Kidney (tissue), 14 donors: Measurements from ENCODE around the gene KIRREL3. TPM values are rescaled to one million over a fixed set of nuclear protein-coding genes. Genes with fewer than 3 reads are reported as not detected.

Experiments used
- DNase-seq, 5 donors: peaks; one replicate each; pipeline ENCODE4 v3.0.0-alpha.2; 2013 to 2020
- FAIRE-seq: peaks from 2 replicates; lab custom pipeline; 2012; peaks lifted over from hg19 to GRCh38; lab: Jason Lieb, UNC
- H3K27ac ChIP-seq, 2 donors: one replicate each; pipeline ENCODE4 v1.7.0; 2013; ENCODE audit warnings: low read depth in 2 of 2, low read length in 2 of 2, inconsistent platforms in 1 of 2
- H3K27me3 ChIP-seq: one replicate; pipeline ENCODE4 v1.7.1; 2013; ENCODE audit warnings: low read length, inconsistent platforms; ENCODE audit not compliant: control insufficient read depth, insufficient read depth
- H3K36me3 ChIP-seq, 3 donors: one replicate each; pipeline versions ENCODE4 v1.7.0 to v1.7.1; 2013; ENCODE audit warnings: low read length in 3 of 3, control low read depth in 1 of 3, inconsistent platforms in 1 of 3; ENCODE audit not compliant: insufficient read depth in 3 of 3, control insufficient read depth in 2 of 3
- H3K4me1 ChIP-seq, 3 donors: one replicate each; pipeline versions ENCODE4 v1.7.0 to v1.7.1; 2013; ENCODE audit warnings: low read length in 3 of 3, inconsistent platforms in 1 of 3, low read depth in 1 of 3; ENCODE audit not compliant: control insufficient read depth in 2 of 3, insufficient read depth in 2 of 3
- H3K4me3 ChIP-seq, 3 donors: one replicate each; pipeline versions ENCODE4 v1.7.0 to v1.8.1; 2013; ENCODE audit warnings: low read length in 3 of 3, control low read depth in 1 of 3, inconsistent platforms in 1 of 3
- H3K9ac ChIP-seq, 3 donors: one replicate each; pipeline versions ENCODE4 v1.7.0 to v1.7.1; 2013; ENCODE audit warnings: low read length in 3 of 3, control low read depth in 1 of 3, inconsistent platforms in 1 of 3
- H3K9me3 ChIP-seq, 3 donors: one replicate each; pipeline versions ENCODE4 v1.7.0 to v1.7.1; 2013; ENCODE audit warnings: low read length in 3 of 3, control low read depth in 1 of 3, inconsistent platforms in 1 of 3; ENCODE audit not compliant: control insufficient read depth in 2 of 3, insufficient read depth in 1 of 3
- intact Hi-C: fragments of 100-400 bp; cut with DNase I; formaldehyde crosslinking; loops from one replicate; pipeline ENCODE4 v1.11.1; 2022
- polyA plus RNA-seq: library from polyadenylated mRNA; stranded (reverse); fragments of 350-450 nt; fragmentation: Illumina TruSeq; extraction: RNeasy Lipid Tissue Mini Kit (QIAGEN cat#74804); gene quantifications from one replicate; pipeline ENCODE4 v1.2.3, GENCODE V29; 2014; ENCODE audit warnings: low read depth, low replicate concordance; ENCODE audit not compliant: insufficient read depth
- total RNA-seq: library from RNA; stranded (reverse); fragmentation: NEBNext Ultra II Directional; extraction: Animal tissue kit (Norgen Biotek cat#: 25700); gene quantifications from one replicate; pipeline ENCODE4 v1.2.1, GENCODE V29; 2021
- TF ChIP-seq, protein P1 (sequence below): IDR thresholded peaks from 3 replicates; pipeline ENCODE4 v1.5.1; 2012; ENCODE audit warnings: mild to moderate bottlenecking, moderate library complexity, borderline replicate concordance; ENCODE audit not compliant: insufficient read depth; ENCODE audit errors: extremely low read depth
- donor health status: control.
- donor health status: control.
- donor health status: control.
- donor health status: control.
- donor health status: control.
- donor health status: DM: yes; HTN: yes; CAD: no.
- donor health status: Normal renal cell carcinoma (clear cell type).

KIRREL3 gene
- total and polyA plus RNA-seq, 2 donors from 2014 or later = 0.19 to 0.22 TPM

DNA sequence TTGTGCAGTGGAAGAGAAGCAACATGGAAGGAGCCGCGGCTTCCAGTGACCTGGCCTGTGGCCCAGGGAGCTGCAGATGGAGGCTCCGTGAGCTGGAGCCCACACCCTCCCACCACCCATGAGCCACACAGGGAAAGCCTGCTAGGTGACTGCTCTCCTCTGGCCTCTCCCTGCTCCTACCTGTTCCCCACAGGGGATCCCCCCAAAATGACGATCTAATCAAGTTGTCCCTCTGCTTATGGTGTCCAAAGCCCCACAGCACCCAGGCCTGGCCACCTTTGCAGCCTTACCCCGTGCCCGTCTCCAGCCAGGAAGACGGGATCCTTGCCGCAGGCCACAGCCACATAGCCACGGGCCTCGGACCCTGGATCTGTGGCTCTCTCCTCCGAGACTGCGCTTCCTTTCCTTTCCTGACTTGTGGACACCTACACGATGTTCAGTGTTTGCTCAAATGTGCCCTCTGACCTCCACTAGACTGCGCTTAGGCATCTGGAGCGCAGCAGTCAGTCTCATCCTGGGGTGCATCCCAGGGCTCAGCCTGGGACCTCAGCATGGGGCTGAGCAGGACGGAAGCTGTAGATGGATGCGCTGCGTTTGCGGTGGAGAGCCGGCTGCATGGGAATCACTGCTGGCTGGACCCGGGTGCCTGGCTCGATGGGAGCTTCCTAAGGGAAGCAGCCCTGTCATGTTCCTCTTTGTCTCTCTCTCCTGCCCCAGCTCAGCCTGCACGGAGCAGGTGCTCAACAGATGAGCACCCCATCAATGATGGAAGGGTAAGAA lies 511.8 kb downstream of the KIRREL3 start:
- H3K27ac ChIP-seq = no peak overlapping the region
- no peak overlapping the region for H3K4me3 ChIP-seq
- FAIRE-seq (no peak), DNase-seq (no peak)
- H3K9ac ChIP-seq = no peak overlapping the region
- H3K9me3 ChIP-seq = no peaks in the 10 kb centered on the region
- TF ChIP-seq, protein P1, sequence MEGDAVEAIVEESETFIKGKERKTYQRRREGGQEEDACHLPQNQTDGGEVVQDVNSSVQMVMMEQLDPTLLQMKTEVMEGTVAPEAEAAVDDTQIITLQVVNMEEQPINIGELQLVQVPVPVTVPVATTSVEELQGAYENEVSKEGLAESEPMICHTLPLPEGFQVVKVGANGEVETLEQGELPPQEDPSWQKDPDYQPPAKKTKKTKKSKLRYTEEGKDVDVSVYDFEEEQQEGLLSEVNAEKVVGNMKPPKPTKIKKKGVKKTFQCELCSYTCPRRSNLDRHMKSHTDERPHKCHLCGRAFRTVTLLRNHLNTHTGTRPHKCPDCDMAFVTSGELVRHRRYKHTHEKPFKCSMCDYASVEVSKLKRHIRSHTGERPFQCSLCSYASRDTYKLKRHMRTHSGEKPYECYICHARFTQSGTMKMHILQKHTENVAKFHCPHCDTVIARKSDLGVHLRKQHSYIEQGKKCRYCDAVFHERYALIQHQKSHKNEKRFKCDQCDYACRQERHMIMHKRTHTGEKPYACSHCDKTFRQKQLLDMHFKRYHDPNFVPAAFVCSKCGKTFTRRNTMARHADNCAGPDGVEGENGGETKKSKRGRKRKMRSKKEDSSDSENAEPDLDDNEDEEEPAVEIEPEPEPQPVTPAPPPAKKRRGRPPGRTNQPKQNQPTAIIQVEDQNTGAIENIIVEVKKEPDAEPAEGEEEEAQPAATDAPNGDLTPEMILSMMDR = no peak
- no peaks in the 10 kb centered on the region for H3K36me3 ChIP-seq
- no peaks in the 10 kb centered on the region for H3K27me3 ChIP-seq
- no peaks in the 10 kb centered on the region for H3K4me1 ChIP-seq
- intact Hi-C loops = no loop called here

DNA sequence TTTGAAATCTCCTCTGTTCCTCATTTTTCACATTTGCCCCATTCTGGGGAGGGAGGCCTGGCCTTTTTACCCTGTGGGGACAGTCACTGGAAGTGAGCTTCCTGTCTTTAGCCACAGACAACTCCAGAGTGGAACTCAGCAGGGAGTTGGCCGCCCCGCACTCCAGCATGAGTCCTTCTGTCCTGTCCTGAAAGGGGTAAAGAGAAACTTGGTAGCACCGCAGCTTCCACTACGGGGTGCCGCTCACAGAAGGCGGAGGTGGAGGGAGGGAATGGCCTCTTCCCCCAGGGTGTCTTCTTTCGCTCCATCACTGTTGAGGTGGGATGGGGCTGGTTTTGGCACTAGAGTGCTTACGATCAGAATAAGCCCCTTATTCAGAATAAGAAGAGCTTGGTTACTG lies 512.9 kb downstream of the KIRREL3 start:
- H3K9me3 ChIP-seq = no peaks in the 10 kb centered on the region
- no peak overlapping the region for H3K27ac ChIP-seq
- no peaks in the 10 kb centered on the region for H3K27me3 ChIP-seq
- intact Hi-C loops = no loop called here
- no peak for DNase-seq
- H3K4me3 ChIP-seq = no peak overlapping the region
- TF ChIP-seq, protein P1 = no peak
- no peak overlapping the region for H3K9ac ChIP-seq
- H3K4me1 ChIP-seq = no peaks in the 10 kb centered on the region
- FAIRE-seq = no peak
- H3K36me3 ChIP-seq = no peaks in the 10 kb centered on the region

DNA sequence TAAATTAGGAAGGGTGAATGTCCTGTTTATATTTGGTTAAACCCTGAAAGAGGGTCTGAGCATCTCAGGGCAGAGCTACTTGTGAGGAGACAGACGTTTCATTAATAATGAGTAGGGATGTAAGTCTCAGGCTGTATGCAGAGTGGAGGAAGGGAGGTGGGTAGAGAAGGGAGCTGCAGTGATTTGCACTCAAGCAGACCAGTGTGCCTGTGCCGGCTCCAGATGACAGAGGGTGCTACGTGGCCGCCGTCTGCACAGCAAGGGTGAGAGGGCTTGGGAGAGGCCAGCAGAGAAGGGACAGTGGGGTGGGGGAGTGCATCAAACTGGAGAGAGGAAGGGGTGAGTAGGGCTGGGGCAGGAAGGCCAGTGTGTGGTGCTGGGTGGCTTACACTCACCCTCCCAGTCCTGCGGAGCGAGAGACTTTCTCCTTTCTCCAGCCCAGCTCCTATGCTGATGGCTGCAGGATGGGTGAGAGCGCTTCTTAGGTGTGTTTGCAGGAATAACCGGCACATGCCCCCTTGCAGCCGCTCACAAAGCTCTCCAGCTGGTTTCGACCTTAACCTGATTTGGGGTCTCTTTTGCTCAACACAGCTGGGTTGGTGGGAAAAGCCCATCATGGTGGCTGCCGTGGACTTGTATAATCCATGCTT lies 514.5 kb downstream of the KIRREL3 start:
- Histone ChIP-seq H3K4me1 (no peaks in the 10 kb centered on the region), H3K27me3 (no peaks in the 10 kb centered on the region), H3K27ac (no peak overlapping the region), H3K9ac (no peak overlapping the region), H3K9me3 (no peaks in the 10 kb centered on the region), H3K4me3 (no peak overlapping the region), H3K36me3 (no peaks in the 10 kb centered on the region)
- TF ChIP-seq, protein P1 = no peak
- intact Hi-C loops = no loop called here
- DNase-seq = no peak
- FAIRE-seq = no peak
